H9 (cell line): ENCODE measurements around the gene R3HCC1L. TPM values are rescaled to one million over a fixed set of nuclear protein-coding genes. Genes with fewer than 3 reads are reported as not detected.

Source experiments
- DNase-seq: peaks from one replicate; pipeline ENCODE4 v3.0.0-alpha.2; 2017
- H2AFZ ChIP-seq: one replicate; pipeline ENCODE4 v1.6.1; 2013; ENCODE audit warnings: mild to moderate bottlenecking, low read length, control low read depth, moderate library complexity
- H2AK5ac ChIP-seq: 2 replicates; pipeline ENCODE4 v1.6.1; 2013; ENCODE audit warnings: low read length, control low read depth, mixed read lengths; ENCODE audit not compliant: insufficient read length
- H2BK120ac ChIP-seq: one replicate; pipeline ENCODE4 v1.6.1; 2013; ENCODE audit warnings: low read depth, mild to moderate bottlenecking, low read length, control low read depth, inconsistent platforms; ENCODE audit not compliant: poor library complexity, severe bottlenecking
- H2BK12ac ChIP-seq: 2 replicates; pipeline ENCODE4 v1.6.1; 2013; ENCODE audit warnings: low read length, control low read depth, mixed read lengths, low read depth; ENCODE audit not compliant: insufficient read length
- H2BK15ac ChIP-seq: 2 replicates; pipeline ENCODE4 v1.6.1; 2013; ENCODE audit warnings: low read depth, low read length, control low read depth
- H2BK20ac ChIP-seq: one replicate; pipeline ENCODE4 v1.6.1; 2013; ENCODE audit warnings: low read depth, mild to moderate bottlenecking, low read length, control low read depth, inconsistent platforms; ENCODE audit not compliant: poor library complexity, severe bottlenecking
- H2BK5ac ChIP-seq: 2 replicates; pipeline ENCODE4 v1.6.1; 2013; ENCODE audit warnings: low read length, control low read depth, mixed read lengths; ENCODE audit not compliant: insufficient read length
- H3K14ac ChIP-seq: 2 replicates; pipeline ENCODE4 v1.6.1; 2013; ENCODE audit warnings: low read length, control low read depth; ENCODE audit not compliant: insufficient read depth
- H3K18ac ChIP-seq: 2 replicates; pipeline ENCODE4 v1.6.1; 2013; ENCODE audit warnings: low read depth, mild to moderate bottlenecking, mixed read lengths, low read length, control low read depth; ENCODE audit not compliant: insufficient read length
- H3K23ac ChIP-seq: 2 replicates; pipeline ENCODE4 v1.6.1; 2013; ENCODE audit warnings: low read length, control low read depth, mixed read lengths, low read depth; ENCODE audit not compliant: insufficient read length
- H3K23me2 ChIP-seq: 2 replicates; pipeline ENCODE4 v1.6.1; 2013; ENCODE audit warnings: low read depth, mild to moderate bottlenecking, mixed read lengths, low read length, control low read depth; ENCODE audit not compliant: insufficient read length, poor library complexity, severe bottlenecking
- H3K27ac ChIP-seq: 2 replicates; pipeline ENCODE4 v1.5.1; 2013; ENCODE audit warnings: low read length, control low read depth, mixed read lengths, low read depth; ENCODE audit not compliant: insufficient read length
- H3K27me3 ChIP-seq: 2 replicates; pipeline ENCODE4 v1.6.1; 2013; ENCODE audit warnings: low read length, control low read depth, inconsistent platforms; ENCODE audit not compliant: insufficient read depth
- H3K4ac ChIP-seq: 2 replicates; pipeline ENCODE4 v1.6.1; 2013; ENCODE audit warnings: low read depth, mild to moderate bottlenecking, control low read depth, inconsistent platforms, low read length, moderate library complexity
- H3K4me1 ChIP-seq: 2 replicates; pipeline ENCODE4 v1.6.1; 2013; ENCODE audit warnings: low read length, control low read depth, inconsistent platforms; ENCODE audit not compliant: insufficient read depth
- H3K4me2 ChIP-seq: 2 replicates; pipeline ENCODE4 v1.6.1; 2013; ENCODE audit warnings: low read length, control low read depth, mixed read lengths; ENCODE audit not compliant: insufficient read length, insufficient read depth
- H3K56ac ChIP-seq: 2 replicates; pipeline ENCODE4 v1.6.1; 2013; ENCODE audit warnings: low read depth, mild to moderate bottlenecking, mixed read lengths, low read length, control low read depth; ENCODE audit not compliant: insufficient read length
- H3K79me1 ChIP-seq: 2 replicates; pipeline ENCODE4 v1.6.1; 2013; ENCODE audit warnings: low read depth, mild to moderate bottlenecking, moderate library complexity, low read length, control low read depth, inconsistent platforms; ENCODE audit not compliant: insufficient read depth, poor library complexity, severe bottlenecking
- H3K79me2 ChIP-seq: 2 replicates; pipeline ENCODE4 v1.6.1; 2013; ENCODE audit warnings: low read length, control low read depth, inconsistent platforms; ENCODE audit not compliant: insufficient read depth
- H3K9ac ChIP-seq: 2 replicates; pipeline ENCODE4 v1.6.1; 2013; ENCODE audit warnings: low read length, control low read depth, mixed read lengths; ENCODE audit not compliant: insufficient read length; ENCODE audit errors: extremely low read depth
- H3K9me3 ChIP-seq: one replicate; pipeline ENCODE4 v1.6.1; 2013; ENCODE audit warnings: low read depth, low read length, inconsistent platforms; ENCODE audit not compliant: control insufficient read depth
- H3T11ph ChIP-seq: one replicate; pipeline ENCODE4 v1.6.1; 2013; ENCODE audit warnings: mild to moderate bottlenecking, low read length, control low read depth, inconsistent platforms
- H4K20me1 ChIP-seq: one replicate; pipeline ENCODE4 v1.6.1; 2013; ENCODE audit not compliant: control insufficient read depth, insufficient read length, insufficient read depth
- H4K5ac ChIP-seq: 2 replicates; pipeline ENCODE4 v1.6.1; 2013; ENCODE audit warnings: low read depth, mild to moderate bottlenecking, mixed read lengths, low read length, control low read depth; ENCODE audit not compliant: insufficient read length
- H4K8ac ChIP-seq: replicated peaks from 2 replicates; pipeline ENCODE4 v1.6.1; 2013; ENCODE audit warnings: low read length, control low read depth, mixed read lengths, low read depth; ENCODE audit not compliant: insufficient read length
- H4K91ac ChIP-seq: 2 replicates; pipeline ENCODE4 v1.6.1; 2013; ENCODE audit warnings: low read depth, mild to moderate bottlenecking, moderate library complexity, mixed read lengths, low read length, control low read depth; ENCODE audit not compliant: insufficient read length
- H3K27ac Mint-ChIP-seq, 3 experiments: 2 replicates in 2 of 3; 3 replicates in 1 of 3; pipeline ENCODE4 v1.8.0; 2020 to 2021; ENCODE audit warnings: mixed read lengths in 3 of 3, mild to moderate bottlenecking in 1 of 3, moderate library complexity in 1 of 3
- H3K27me3 Mint-ChIP-seq: 2 replicates; pipeline ENCODE4 v1.8.0; 2021; ENCODE audit warnings: low read depth, mild to moderate bottlenecking, moderate library complexity, mixed read lengths
- H3K36me3 Mint-ChIP-seq, 3 experiments: 2 replicates in 2 of 3; 3 replicates in 1 of 3; pipeline ENCODE4 v1.8.0; 2020 to 2021; ENCODE audit warnings: low read depth in 3 of 3, mixed read lengths in 3 of 3; ENCODE audit not compliant: insufficient read depth in 1 of 3
- H3K4me1 Mint-ChIP-seq, 2 experiments: 2 replicates each; pipeline ENCODE4 v1.8.0; 2020; ENCODE audit warnings: mixed read lengths in 2 of 2
- H3K4me3 Mint-ChIP-seq, 2 experiments: 2 replicates in 1 of 2; 3 replicates in 1 of 2; pipeline ENCODE4 v1.8.0; 2020 to 2021; ENCODE audit warnings: mild to moderate bottlenecking in 2 of 2, mixed read lengths in 2 of 2, moderate library complexity in 1 of 2
- H3K9me3 Mint-ChIP-seq, 2 experiments: 2 replicates in 1 of 2; 3 replicates in 1 of 2; pipeline ENCODE4 v1.8.0; 2020; ENCODE audit warnings: mild to moderate bottlenecking in 2 of 2, mixed read lengths in 2 of 2, moderate library complexity in 1 of 2
- WGBS: extraction: QIAGEN DNeasy Blood & Tissue Kit; methylation state at CpG from one replicate; pipeline ENCODE4 v1.1.7; 2013; ENCODE audit warnings: missing lambda C conversion rate, low lambda C conversion rate, mixed read lengths; ENCODE audit not compliant: insufficient read length; ENCODE audit errors: extremely low coverage; 5-methylcytosine and 5-hydroxymethylcytosine counted together
- total RNA-seq: library from RNA; stranded (reverse); gene quantifications from 2 replicates; pipeline ENCODE4 v1.2.1, GENCODE V29; 2021
- TF ChIP-seq, protein P1 (sequence below): fragments of 200-600 bp; sonication (generic); conservative IDR thresholded peaks from 3 replicates; pipeline ENCODE4 v1.8.0; 2021; ENCODE audit warnings: antibody characterized with exemption, mild to moderate bottlenecking

The R3HCC1L gene
- total RNA-seq, 1 experiment from 2014 or later: 18.5 TPM

- no peak overlapping the region for H2BK12ac ChIP-seq
- H3K27ac Mint-ChIP-seq: no peak overlapping the region
- H3K4me3 Mint-ChIP-seq: peak overlapping the region; percentile 67 to 80
- peaks cover 55% of the 10 kb centered on the region for H3K27me3 Mint-ChIP-seq
- no peaks in the 10 kb centered on the region for H3K9me3 ChIP-seq
- H3K9me3 Mint-ChIP-seq: no peaks in the 10 kb centered on the region
- no peak overlapping the region for H2BK5ac ChIP-seq
- no peaks in the 10 kb centered on the region for H3K27me3 ChIP-seq
- H3K18ac ChIP-seq: no peak overlapping the region
- no peak overlapping the region for H3T11ph ChIP-seq
- H2AFZ ChIP-seq: no peak overlapping the region
- H2BK20ac ChIP-seq: no peak overlapping the region
- H2BK120ac ChIP-seq: no peak overlapping the region
- H2BK15ac ChIP-seq: no peak overlapping the region
- H3K14ac ChIP-seq: no peak overlapping the region
- H3K4ac ChIP-seq: no peak overlapping the region
- no peaks in the 10 kb centered on the region for H3K79me2 ChIP-seq
- no peak overlapping the region for H3K56ac ChIP-seq
- no peak overlapping the region for H3K27ac ChIP-seq
- H3K23ac ChIP-seq: no peak overlapping the region
- no peak overlapping the region for H4K8ac ChIP-seq
- TF ChIP-seq, protein P1, sequence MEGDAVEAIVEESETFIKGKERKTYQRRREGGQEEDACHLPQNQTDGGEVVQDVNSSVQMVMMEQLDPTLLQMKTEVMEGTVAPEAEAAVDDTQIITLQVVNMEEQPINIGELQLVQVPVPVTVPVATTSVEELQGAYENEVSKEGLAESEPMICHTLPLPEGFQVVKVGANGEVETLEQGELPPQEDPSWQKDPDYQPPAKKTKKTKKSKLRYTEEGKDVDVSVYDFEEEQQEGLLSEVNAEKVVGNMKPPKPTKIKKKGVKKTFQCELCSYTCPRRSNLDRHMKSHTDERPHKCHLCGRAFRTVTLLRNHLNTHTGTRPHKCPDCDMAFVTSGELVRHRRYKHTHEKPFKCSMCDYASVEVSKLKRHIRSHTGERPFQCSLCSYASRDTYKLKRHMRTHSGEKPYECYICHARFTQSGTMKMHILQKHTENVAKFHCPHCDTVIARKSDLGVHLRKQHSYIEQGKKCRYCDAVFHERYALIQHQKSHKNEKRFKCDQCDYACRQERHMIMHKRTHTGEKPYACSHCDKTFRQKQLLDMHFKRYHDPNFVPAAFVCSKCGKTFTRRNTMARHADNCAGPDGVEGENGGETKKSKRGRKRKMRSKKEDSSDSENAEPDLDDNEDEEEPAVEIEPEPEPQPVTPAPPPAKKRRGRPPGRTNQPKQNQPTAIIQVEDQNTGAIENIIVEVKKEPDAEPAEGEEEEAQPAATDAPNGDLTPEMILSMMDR: no peak
- no peak overlapping the region for H3K9ac ChIP-seq
- no peak overlapping the region for H4K91ac ChIP-seq
- no peaks in the 10 kb centered on the region for H3K36me3 Mint-ChIP-seq
- H4K20me1 ChIP-seq: no peaks in the 10 kb centered on the region
- peak overlapping the region; percentile 2 for H3K4me2 ChIP-seq
- DNase-seq: no peak
- peaks cover 5% of the 10 kb centered on the region; the same call in 1 of the 2 replicates for H3K4me1 ChIP-seq
- peaks cover 45 to 55% of the 10 kb centered on the region in 2 experiments for H3K4me1 Mint-ChIP-seq
- no peaks in the 10 kb centered on the region for H3K79me1 ChIP-seq
- no peaks in the 10 kb centered on the region for H3K23me2 ChIP-seq
- no peak overlapping the region for H2AK5ac ChIP-seq
- no peak overlapping the region for H4K5ac ChIP-seq
- WGBS: no CpG with 5 or more reads among the region's 17 CpGs
These were observed 134.4 kb downstream of the R3HCC1L start for GRCh38 chr10:98268694-98269431.
